Measurements from ENCODE around the gene ADAMTS17. TPM values are rescaled to one million over a fixed set of nuclear protein-coding genes. Genes with fewer than 3 reads are reported as not detected.

ADAMTS17 gene
- total and polyA plus RNA-seq, 4 donors = 0.28 to 46.9 (median 9.1) TPM

GRCh38 chr15:100113351-100114080 is 228.3 kb downstream of the ADAMTS17 start (continued):
- no peak for TF ChIP-seq REST (IDR thresholded peaks at IDR 0.05)
- TF ChIP-seq HNF4A (conservative IDR thresholded peaks at IDR 0.05) = no peak
- no peak for TF ChIP-seq EGR1 (IDR thresholded peaks at IDR 0.05; ENCODE audit: low read depth in 2 of 2)
- TF ChIP-seq NR2F2 (IDR thresholded peaks at IDR 0.05) = no peak
- no peak for TF ChIP-seq TAF1 (conservative IDR thresholded peaks at IDR 0.05)
- no peak for TF ChIP-seq MAX (IDR thresholded peaks at IDR 0.05)
- no peak for TF ChIP-seq FOXA2 (IDR thresholded peaks at IDR 0.05)
- TF ChIP-seq HNF4G (IDR thresholded peaks at IDR 0.05) = no peak
- TF ChIP-seq JUND (IDR thresholded peaks at IDR 0.05) = no peak
- TF ChIP-seq ATF3 (IDR thresholded peaks at IDR 0.05) = no peak

GRCh38 chr15:100112636-100113305 is 229.0 kb downstream of the ADAMTS17 start:
- Histone ChIP-seq H3K4me1 (ENCODE audit: control insufficient read depth in 4 of 4, insufficient read depth in 4 of 4, low read length in 3 of 4) (peaks cover 0 to 15% (median 0%) of the 10 kb centered on the region in 4 donors), H3K9me3 (ENCODE audit: control insufficient read depth in 4 of 4, low read length in 3 of 4) (no peaks in the 10 kb centered on the region), H3K36me3 (ENCODE audit: control insufficient read depth in 4 of 4, insufficient read depth in 3 of 4, low read depth in 1 of 4, low read length in 3 of 4) (peaks cover 0 to 26% (median 4%) of the 10 kb centered on the region in 4 donors), H3K27ac (ENCODE audit: low read depth in 1 of 2, low read length in 2 of 2) (no peak overlapping the region), H3K4me3 (ENCODE audit: low read depth in 1 of 3, low read length in 3 of 3) (no peak overlapping the region), H3K9ac (ENCODE audit: low read depth in 1 of 2, low read length in 2 of 2) (no peak overlapping the region), H3K27me3 (ENCODE audit: control insufficient read depth in 4 of 4, insufficient read depth in 4 of 4, low read length in 3 of 4) (no peaks in the 10 kb centered on the region)
- DNase-seq (ENCODE audit: low spot score) = no peak
- TF ChIP-seq FOXA1 (IDR thresholded peaks at IDR 0.05) = no peak
- TF ChIP-seq NR2F2 (IDR thresholded peaks at IDR 0.05) = no peak
- TF ChIP-seq REST (IDR thresholded peaks at IDR 0.05) = no peak
- TF ChIP-seq ATF3 (IDR thresholded peaks at IDR 0.05) = no peak
- no peak for TF ChIP-seq RXRA (IDR thresholded peaks at IDR 0.05)
- TF ChIP-seq HNF4G (IDR thresholded peaks at IDR 0.05) = no peak
- 94% methylated on average over 14 of the region's 14 CpGs for WGBS
